ENCODE results near the gene KCNIP3.

DNA sequence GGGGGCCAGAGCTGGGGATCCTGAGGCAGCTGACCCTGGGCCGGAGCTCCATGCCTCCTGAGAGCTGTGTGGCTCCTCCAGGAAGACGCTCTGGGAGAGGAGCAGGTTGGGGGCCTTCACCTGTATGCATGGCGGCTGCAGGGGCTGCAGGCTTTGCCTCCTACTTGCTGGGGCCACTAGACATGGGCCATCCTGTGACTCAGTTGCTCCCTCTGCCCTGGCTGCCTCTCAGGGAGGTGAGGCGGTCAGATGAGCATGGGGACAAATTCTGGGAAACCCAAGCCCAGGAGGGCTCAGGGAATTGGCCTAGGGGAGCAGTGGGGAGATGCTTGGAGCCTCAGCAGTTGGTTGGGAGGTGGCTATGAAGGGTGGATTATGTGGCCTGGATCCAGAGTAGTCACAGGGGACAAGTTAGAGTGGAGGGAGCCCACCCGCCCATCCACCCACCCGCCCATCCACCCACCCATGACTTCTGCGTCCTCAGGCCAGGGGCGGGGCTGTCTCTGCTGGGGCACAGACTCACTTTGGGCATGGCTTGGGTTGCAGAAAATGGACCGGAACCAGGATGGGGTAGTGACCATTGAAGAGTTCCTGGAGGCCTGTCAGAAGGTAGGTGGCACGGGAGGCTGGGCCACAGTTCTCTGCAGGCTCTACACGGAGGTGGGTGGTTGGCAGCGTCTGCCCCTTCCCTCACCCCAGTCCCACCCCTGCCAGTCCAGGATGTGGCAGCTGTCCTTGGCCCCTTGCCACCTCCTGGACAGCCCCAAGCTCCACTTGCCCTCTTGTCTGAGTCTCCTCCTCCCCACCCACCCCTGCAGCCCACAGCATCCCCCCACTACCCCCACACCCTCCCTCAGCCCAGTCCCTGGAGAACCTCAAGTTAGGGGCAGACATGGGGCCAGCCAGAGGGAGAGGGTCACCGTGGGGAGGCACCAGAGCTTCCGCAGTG lies 85.8 kb downstream of the KCNIP3 start:
- TF ChIP-seq, protein P1, sequence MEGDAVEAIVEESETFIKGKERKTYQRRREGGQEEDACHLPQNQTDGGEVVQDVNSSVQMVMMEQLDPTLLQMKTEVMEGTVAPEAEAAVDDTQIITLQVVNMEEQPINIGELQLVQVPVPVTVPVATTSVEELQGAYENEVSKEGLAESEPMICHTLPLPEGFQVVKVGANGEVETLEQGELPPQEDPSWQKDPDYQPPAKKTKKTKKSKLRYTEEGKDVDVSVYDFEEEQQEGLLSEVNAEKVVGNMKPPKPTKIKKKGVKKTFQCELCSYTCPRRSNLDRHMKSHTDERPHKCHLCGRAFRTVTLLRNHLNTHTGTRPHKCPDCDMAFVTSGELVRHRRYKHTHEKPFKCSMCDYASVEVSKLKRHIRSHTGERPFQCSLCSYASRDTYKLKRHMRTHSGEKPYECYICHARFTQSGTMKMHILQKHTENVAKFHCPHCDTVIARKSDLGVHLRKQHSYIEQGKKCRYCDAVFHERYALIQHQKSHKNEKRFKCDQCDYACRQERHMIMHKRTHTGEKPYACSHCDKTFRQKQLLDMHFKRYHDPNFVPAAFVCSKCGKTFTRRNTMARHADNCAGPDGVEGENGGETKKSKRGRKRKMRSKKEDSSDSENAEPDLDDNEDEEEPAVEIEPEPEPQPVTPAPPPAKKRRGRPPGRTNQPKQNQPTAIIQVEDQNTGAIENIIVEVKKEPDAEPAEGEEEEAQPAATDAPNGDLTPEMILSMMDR (IDR thresholded peaks at IDR 0.05), result no peak
- no peak for TF ChIP-seq EZH2 (IDR thresholded peaks at IDR 0.05; ENCODE audit: borderline replicate concordance, insufficient read depth, low read depth, low read length, poor library complexity, severe bottlenecking)

Measured in B cell (primary cell).